H9 (cell line): ENCODE results near the gene BDH1. TPM values are rescaled to one million over a fixed set of nuclear protein-coding genes. Genes with fewer than 3 reads are reported as not detected.

ENCODE experiments used
- DNase-seq: peaks from one replicate; pipeline ENCODE4 v3.0.0-alpha.2; 2017
- H2AFZ ChIP-seq: one replicate; pipeline ENCODE4 v1.6.1; 2013; ENCODE audit warnings: mild to moderate bottlenecking, low read length, control low read depth, moderate library complexity
- H2AK5ac ChIP-seq: 2 replicates; pipeline ENCODE4 v1.6.1; 2013; ENCODE audit warnings: low read length, control low read depth, mixed read lengths; ENCODE audit not compliant: insufficient read length
- H2BK120ac ChIP-seq: one replicate; pipeline ENCODE4 v1.6.1; 2013; ENCODE audit warnings: low read depth, mild to moderate bottlenecking, low read length, control low read depth, inconsistent platforms; ENCODE audit not compliant: poor library complexity, severe bottlenecking
- H2BK12ac ChIP-seq: 2 replicates; pipeline ENCODE4 v1.6.1; 2013; ENCODE audit warnings: low read length, control low read depth, mixed read lengths, low read depth; ENCODE audit not compliant: insufficient read length
- H2BK15ac ChIP-seq: 2 replicates; pipeline ENCODE4 v1.6.1; 2013; ENCODE audit warnings: low read depth, low read length, control low read depth
- H2BK20ac ChIP-seq: one replicate; pipeline ENCODE4 v1.6.1; 2013; ENCODE audit warnings: low read depth, mild to moderate bottlenecking, low read length, control low read depth, inconsistent platforms; ENCODE audit not compliant: poor library complexity, severe bottlenecking
- H2BK5ac ChIP-seq: 2 replicates; pipeline ENCODE4 v1.6.1; 2013; ENCODE audit warnings: low read length, control low read depth, mixed read lengths; ENCODE audit not compliant: insufficient read length
- H3K14ac ChIP-seq: 2 replicates; pipeline ENCODE4 v1.6.1; 2013; ENCODE audit warnings: low read length, control low read depth; ENCODE audit not compliant: insufficient read depth
- H3K18ac ChIP-seq: 2 replicates; pipeline ENCODE4 v1.6.1; 2013; ENCODE audit warnings: low read depth, mild to moderate bottlenecking, mixed read lengths, low read length, control low read depth; ENCODE audit not compliant: insufficient read length
- H3K23ac ChIP-seq: 2 replicates; pipeline ENCODE4 v1.6.1; 2013; ENCODE audit warnings: low read length, control low read depth, mixed read lengths, low read depth; ENCODE audit not compliant: insufficient read length
- H3K23me2 ChIP-seq: 2 replicates; pipeline ENCODE4 v1.6.1; 2013; ENCODE audit warnings: low read depth, mild to moderate bottlenecking, mixed read lengths, low read length, control low read depth; ENCODE audit not compliant: insufficient read length, poor library complexity, severe bottlenecking
- H3K27ac ChIP-seq: 2 replicates; pipeline ENCODE4 v1.5.1; 2013; ENCODE audit warnings: low read length, control low read depth, mixed read lengths, low read depth; ENCODE audit not compliant: insufficient read length
- H3K27me3 ChIP-seq: 2 replicates; pipeline ENCODE4 v1.6.1; 2013; ENCODE audit warnings: low read length, control low read depth, inconsistent platforms; ENCODE audit not compliant: insufficient read depth
- H3K4ac ChIP-seq: 2 replicates; pipeline ENCODE4 v1.6.1; 2013; ENCODE audit warnings: low read depth, mild to moderate bottlenecking, control low read depth, inconsistent platforms, low read length, moderate library complexity
- H3K4me1 ChIP-seq: 2 replicates; pipeline ENCODE4 v1.6.1; 2013; ENCODE audit warnings: low read length, control low read depth, inconsistent platforms; ENCODE audit not compliant: insufficient read depth
- H3K4me2 ChIP-seq: 2 replicates; pipeline ENCODE4 v1.6.1; 2013; ENCODE audit warnings: low read length, control low read depth, mixed read lengths; ENCODE audit not compliant: insufficient read length, insufficient read depth
- H3K56ac ChIP-seq: 2 replicates; pipeline ENCODE4 v1.6.1; 2013; ENCODE audit warnings: low read depth, mild to moderate bottlenecking, mixed read lengths, low read length, control low read depth; ENCODE audit not compliant: insufficient read length
- H3K79me1 ChIP-seq: 2 replicates; pipeline ENCODE4 v1.6.1; 2013; ENCODE audit warnings: low read depth, mild to moderate bottlenecking, moderate library complexity, low read length, control low read depth, inconsistent platforms; ENCODE audit not compliant: insufficient read depth, poor library complexity, severe bottlenecking
- H3K79me2 ChIP-seq: 2 replicates; pipeline ENCODE4 v1.6.1; 2013; ENCODE audit warnings: low read length, control low read depth, inconsistent platforms; ENCODE audit not compliant: insufficient read depth
- H3K9ac ChIP-seq: 2 replicates; pipeline ENCODE4 v1.6.1; 2013; ENCODE audit warnings: low read length, control low read depth, mixed read lengths; ENCODE audit not compliant: insufficient read length; ENCODE audit errors: extremely low read depth
- H3K9me3 ChIP-seq: one replicate; pipeline ENCODE4 v1.6.1; 2013; ENCODE audit warnings: low read depth, low read length, inconsistent platforms; ENCODE audit not compliant: control insufficient read depth
- H3T11ph ChIP-seq: one replicate; pipeline ENCODE4 v1.6.1; 2013; ENCODE audit warnings: mild to moderate bottlenecking, low read length, control low read depth, inconsistent platforms
- H4K20me1 ChIP-seq: one replicate; pipeline ENCODE4 v1.6.1; 2013; ENCODE audit not compliant: control insufficient read depth, insufficient read length, insufficient read depth
- H4K5ac ChIP-seq: 2 replicates; pipeline ENCODE4 v1.6.1; 2013; ENCODE audit warnings: low read depth, mild to moderate bottlenecking, mixed read lengths, low read length, control low read depth; ENCODE audit not compliant: insufficient read length
- H4K8ac ChIP-seq: replicated peaks from 2 replicates; pipeline ENCODE4 v1.6.1; 2013; ENCODE audit warnings: low read length, control low read depth, mixed read lengths, low read depth; ENCODE audit not compliant: insufficient read length
- H4K91ac ChIP-seq: 2 replicates; pipeline ENCODE4 v1.6.1; 2013; ENCODE audit warnings: low read depth, mild to moderate bottlenecking, moderate library complexity, mixed read lengths, low read length, control low read depth; ENCODE audit not compliant: insufficient read length
- H3K27ac Mint-ChIP-seq, 3 experiments: 2 replicates in 2 of 3; 3 replicates in 1 of 3; pipeline ENCODE4 v1.8.0; 2020 to 2021; ENCODE audit warnings: mixed read lengths in 3 of 3, mild to moderate bottlenecking in 1 of 3, moderate library complexity in 1 of 3
- H3K27me3 Mint-ChIP-seq: 2 replicates; pipeline ENCODE4 v1.8.0; 2021; ENCODE audit warnings: low read depth, mild to moderate bottlenecking, moderate library complexity, mixed read lengths
- H3K36me3 Mint-ChIP-seq, 3 experiments: 2 replicates in 2 of 3; 3 replicates in 1 of 3; pipeline ENCODE4 v1.8.0; 2020 to 2021; ENCODE audit warnings: low read depth in 3 of 3, mixed read lengths in 3 of 3; ENCODE audit not compliant: insufficient read depth in 1 of 3
- H3K4me1 Mint-ChIP-seq, 2 experiments: 2 replicates each; pipeline ENCODE4 v1.8.0; 2020; ENCODE audit warnings: mixed read lengths in 2 of 2
- H3K4me3 Mint-ChIP-seq, 2 experiments: 2 replicates in 1 of 2; 3 replicates in 1 of 2; pipeline ENCODE4 v1.8.0; 2020 to 2021; ENCODE audit warnings: mild to moderate bottlenecking in 2 of 2, mixed read lengths in 2 of 2, moderate library complexity in 1 of 2
- H3K9me3 Mint-ChIP-seq, 2 experiments: 2 replicates in 1 of 2; 3 replicates in 1 of 2; pipeline ENCODE4 v1.8.0; 2020; ENCODE audit warnings: mild to moderate bottlenecking in 2 of 2, mixed read lengths in 2 of 2, moderate library complexity in 1 of 2
- CTCF ChIP-seq: fragments of 200-600 bp; sonication (generic); conservative IDR thresholded peaks from 3 replicates; pipeline ENCODE4 v1.8.0; 2021; ENCODE audit warnings: antibody characterized with exemption, mild to moderate bottlenecking
- WGBS: extraction: QIAGEN DNeasy Blood & Tissue Kit; methylation state at CpG from one replicate; pipeline ENCODE4 v1.1.7; 2013; ENCODE audit warnings: missing lambda C conversion rate, low lambda C conversion rate, mixed read lengths; ENCODE audit not compliant: insufficient read length; ENCODE audit errors: extremely low coverage; 5-methylcytosine and 5-hydroxymethylcytosine counted together
- total RNA-seq: library from RNA; stranded (reverse); gene quantifications from 2 replicates; pipeline ENCODE4 v1.2.1, GENCODE V29; 2021

BDH1 gene
- total RNA-seq, 1 experiment from 2014 or later: 23.8 TPM

GRCh38 chr3:197586181-197586580 lies 30.4 kb upstream of the BDH1 start:
- no CpG with 5 or more reads among the region's 2 CpGs for WGBS
- Histone ChIP-seq H3K9me3 (no peaks in the 10 kb centered on the region), H2AK5ac (no peak overlapping the region), H3K79me2 (no peaks in the 10 kb centered on the region), H3K27ac (no peak overlapping the region), H3K4me1 (peaks cover 2% of the 10 kb centered on the region; the same call in 1 of the 2 replicates), H4K5ac (no peak overlapping the region), H3T11ph (no peak overlapping the region), H2BK20ac (no peak overlapping the region), H3K56ac (no peak overlapping the region), H2AFZ (no peak overlapping the region), H3K9ac (no peak overlapping the region), H2BK5ac (no peak overlapping the region), H3K4ac (no peak overlapping the region), H3K14ac (no peak overlapping the region), H3K27me3 (no peaks in the 10 kb centered on the region), H4K20me1 (peaks cover 2% of the 10 kb centered on the region), H2BK12ac (no peak overlapping the region), H3K18ac (no peak overlapping the region), H2BK120ac (no peak overlapping the region), H3K23ac (no peak overlapping the region), H2BK15ac (no peak overlapping the region), H4K91ac (no peak overlapping the region), H3K4me2 (no peak overlapping the region), H3K79me1 (no peaks in the 10 kb centered on the region), H4K8ac (no peak overlapping the region), H3K23me2 (no peaks in the 10 kb centered on the region)
- DNase-seq: no peak
- TF ChIP-seq CTCF: no peak
- Mint-ChIP-seq H3K36me3 (no peaks in the 10 kb centered on the region), H3K4me1 (peaks cover 6 to 8% of the 10 kb centered on the region in 2 experiments), H3K27me3 (peaks cover 3% of the 10 kb centered on the region; the same call in 1 of the 2 replicates), H3K27ac (no peak overlapping the region), H3K4me3 (no peak overlapping the region), H3K9me3 (no peaks in the 10 kb centered on the region)
